ENCODE measurements around the gene BMPR1A. TPM values are rescaled to one million over a fixed set of nuclear protein-coding genes. Genes with fewer than 3 reads are reported as not detected.

The BMPR1A gene
- polyA plus RNA-seq, 2 of the 4 experiments (the other 2 are of a cell fraction), result 25.5 to 39.0 TPM

DNA sequence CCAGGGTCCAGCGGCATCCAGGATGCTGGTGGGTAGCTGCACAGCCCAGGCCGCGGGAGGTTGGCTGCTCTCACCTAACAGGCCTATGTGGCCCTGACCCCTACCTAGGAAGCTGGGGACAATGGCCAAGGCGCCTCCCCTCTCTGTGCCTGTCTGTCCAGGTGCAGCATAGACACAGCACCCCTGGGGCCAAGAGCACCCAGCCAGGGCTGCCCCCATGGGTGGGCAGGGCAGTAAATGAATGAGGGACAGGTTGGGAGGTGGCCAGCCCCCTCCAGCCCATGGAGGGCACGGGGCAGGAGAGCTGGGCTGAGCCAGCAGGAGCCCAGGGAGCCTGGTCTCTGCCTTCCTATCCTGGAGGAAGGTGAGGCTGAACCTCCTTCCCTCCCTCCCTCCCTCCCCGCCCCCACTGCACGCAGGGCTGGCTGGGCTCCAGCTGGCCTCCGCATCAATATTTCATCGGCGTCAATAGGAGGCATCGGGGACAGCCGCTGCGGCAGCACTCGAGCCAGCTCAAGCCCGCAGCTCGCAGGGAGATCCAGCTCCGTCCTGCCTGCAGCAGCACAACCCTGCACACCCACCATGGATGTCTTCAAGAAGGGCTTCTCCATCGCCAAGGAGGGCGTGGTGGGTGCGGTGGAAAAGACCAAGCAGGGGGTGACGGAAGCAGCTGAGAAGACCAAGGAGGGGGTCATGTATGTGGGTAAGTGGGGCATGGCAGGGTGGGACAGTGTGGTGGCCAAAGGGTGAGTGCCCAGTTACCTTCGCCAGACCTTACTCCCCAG lies 201.9 kb downstream of the BMPR1A start, which contains the start of gene SNCG:
TSS of gene SNCG (plus strand) at position 484 of the 785 bp plus-strand sequence. CDS start at position 583, 99 bp downstream.
- H3K4me1 ChIP-seq, result peaks cover 56% of the 10 kb centered on the region
- ATAC-seq (peak in 1 of 2 experiments; percentile 14; a peak in 3 of 6 replicates), DNase-seq (ENCODE audit: low read depth in 1 of 2, low spot score in 1 of 2) (no peak), FAIRE-seq (no peak)
- TF ChIP-seq NFE2L2 (conservative IDR thresholded peaks at IDR 0.05; ENCODE audit: low read length), result no peak
- no peak for TF ChIP-seq NPAS2 (CRISPR knock-in tag; IDR thresholded peaks at IDR 0.05; ENCODE audit: borderline replicate concordance)
- TF ChIP-seq, protein P1, sequence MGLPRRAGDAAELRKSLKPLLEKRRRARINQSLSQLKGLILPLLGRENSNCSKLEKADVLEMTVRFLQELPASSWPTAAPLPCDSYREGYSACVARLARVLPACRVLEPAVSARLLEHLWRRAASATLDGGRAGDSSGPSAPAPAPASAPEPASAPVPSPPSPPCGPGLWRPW (IDR thresholded peaks at IDR 0.05), result no peak
- no peak for TF ChIP-seq SREBF2 (IDR thresholded peaks at IDR 0.05)
- no peak for TF ChIP-seq HOXA7 (CRISPR knock-in tag; IDR thresholded peaks at IDR 0.05)
- TF ChIP-seq EHF (CRISPR knock-in tag; IDR thresholded peaks at IDR 0.05), result no peak
- TF ChIP-seq JUNB (IDR thresholded peaks at IDR 0.05), result no peak
- no peak for TF ChIP-seq CBX2 (IDR thresholded peaks at IDR 0.05; ENCODE audit: borderline replicate concordance, low read depth)
- no peak for TF ChIP-seq HOXB13 (CRISPR knock-in tag; IDR thresholded peaks at IDR 0.05; ENCODE audit: low read depth)
- TF ChIP-seq HDAC2 (IDR thresholded peaks at IDR 0.05), result no peak
- TF ChIP-seq, protein P2, sequence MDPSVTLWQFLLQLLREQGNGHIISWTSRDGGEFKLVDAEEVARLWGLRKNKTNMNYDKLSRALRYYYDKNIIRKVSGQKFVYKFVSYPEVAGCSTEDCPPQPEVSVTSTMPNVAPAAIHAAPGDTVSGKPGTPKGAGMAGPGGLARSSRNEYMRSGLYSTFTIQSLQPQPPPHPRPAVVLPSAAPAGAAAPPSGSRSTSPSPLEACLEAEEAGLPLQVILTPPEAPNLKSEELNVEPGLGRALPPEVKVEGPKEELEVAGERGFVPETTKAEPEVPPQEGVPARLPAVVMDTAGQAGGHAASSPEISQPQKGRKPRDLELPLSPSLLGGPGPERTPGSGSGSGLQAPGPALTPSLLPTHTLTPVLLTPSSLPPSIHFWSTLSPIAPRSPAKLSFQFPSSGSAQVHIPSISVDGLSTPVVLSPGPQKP (IDR thresholded peaks at IDR 0.05; ENCODE audit: low read depth, low read length), result no peak
- no peaks in the 10 kb centered on the region for H3K9me3 ChIP-seq
- H3K4me2 ChIP-seq, result peak within 1 kb of the TSS; percentile 76
- H3K4me3 ChIP-seq, result 0 out of 3 replicates have a peak within 1 kb of the TSS, but pooled peaks have one; percentile 12
- WGBS (ENCODE audit: missing lambda C conversion rate), result 79% methylated on average over 18 of the region's 22 CpGs
- ChIA-PET POLR2A (interaction anchor here (1.2 kb wide), 1 partner anchor 11 kb away, joined by 3 read pairs; no protein-coding TSS in a partner anchor), CTCF (interaction anchor here (0.6 to 5.6 kb wide), 9 partner anchors 10 to 776 kb away, joined by 3 to 23 read pairs (median 3); partner anchors contain the start of gene ADIRF)
- H3K27ac ChIP-seq, result peak within 1 kb of the TSS; percentile 68 to 89

DNA sequence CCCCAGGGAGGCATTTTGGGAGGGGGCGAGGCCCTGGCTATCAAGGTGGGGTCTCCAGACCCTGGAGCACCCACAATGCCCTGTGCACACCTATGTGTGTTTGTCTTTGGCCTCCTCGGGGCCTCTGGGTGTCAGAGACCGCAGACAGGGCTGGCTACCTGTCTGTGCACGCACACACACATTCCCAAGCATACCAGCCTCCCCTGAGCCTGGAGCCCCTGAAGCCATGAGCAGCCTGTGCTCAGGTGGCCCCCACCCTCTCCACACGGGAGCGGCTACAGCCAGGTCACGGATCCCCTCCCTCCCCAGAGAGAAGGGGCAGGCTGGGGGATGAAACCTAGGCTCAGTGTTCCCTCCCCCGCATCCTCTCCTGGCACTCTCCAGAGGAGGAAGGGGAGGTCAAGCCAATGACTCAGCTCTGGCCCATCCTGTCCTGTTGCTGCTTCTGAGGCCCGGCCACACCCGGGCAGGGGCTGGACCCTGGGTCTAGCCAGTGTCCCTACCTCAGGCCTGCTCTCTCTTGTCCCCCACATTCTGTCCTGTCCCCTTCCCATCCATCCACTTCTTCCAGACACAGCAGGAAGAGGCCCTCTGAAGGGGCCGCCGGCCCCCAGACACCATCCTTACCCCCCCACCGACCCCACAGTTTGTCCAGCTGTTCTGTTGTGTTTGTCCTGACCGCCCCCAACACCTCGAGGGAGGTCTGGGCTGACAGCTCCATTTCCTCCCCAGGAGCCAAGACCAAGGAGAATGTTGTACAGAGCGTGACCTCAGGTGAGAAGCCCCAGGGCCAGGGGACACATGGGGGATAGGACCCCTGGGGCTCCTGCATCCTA lies 202.7 kb downstream of the BMPR1A start:
- TF ChIP-seq JUN (IDR thresholded peaks at IDR 0.05) (0 out of 5 replicates have a peak, but pooled peaks of 1 of the 2 experiments have one; percentile 16), FOSB (CRISPR knock-in tag; IDR thresholded peaks at IDR 0.05) (no peak), FOSL2 (IDR thresholded peaks at IDR 0.05) (0 out of 2 replicates have a peak, but pooled peaks have one; percentile 12), FOSL2 (CRISPR knock-in tag; IDR thresholded peaks at IDR 0.05) (peak; percentile 54), NFE2L2 (conservative IDR thresholded peaks at IDR 0.05; ENCODE audit: low read length) (no peak), MAX (IDR thresholded peaks at IDR 0.05) (0 out of 2 replicates have a peak, but pooled peaks have one; percentile 16)
- ChIA-PET POLR2A (interaction anchor here (1.2 kb wide), 1 partner anchor 11 kb away, joined by 3 read pairs; no protein-coding TSS in a partner anchor), CTCF (interaction anchor here (0.8 to 5.6 kb wide), 7 partner anchors 8 to 776 kb away, joined by 3 to 23 read pairs (median 3); partner anchors contain the start of gene ADIRF)
- DNase-seq (ENCODE audit: low read depth in 1 of 2, low spot score in 1 of 2) (peak; percentile 63 to 77), FAIRE-seq (no peak), ATAC-seq (peak; percentile 47 to 80; a peak in 4 of 6 replicates)
- peak overlapping the region; percentile 68 to 89 for H3K27ac ChIP-seq
- 0 out of 3 replicates have a peak overlapping the region, but pooled peaks have one; percentile 12 for H3K4me3 ChIP-seq
- no peaks in the 10 kb centered on the region for H3K9me3 ChIP-seq
- WGBS (ENCODE audit: missing lambda C conversion rate), result 29% methylated on average over 7 of the region's 16 CpGs
- H3K4me1 ChIP-seq, result peaks cover 48% of the 10 kb centered on the region
- peak overlapping the region; percentile 76 for H3K4me2 ChIP-seq

- Histone ChIP-seq H3K4me3 (no peak overlapping the region), H3K9me3 (no peaks in the 10 kb centered on the region), H3K4me1 (peaks cover 42% of the 10 kb centered on the region), H3K27ac (peak overlapping the region; percentile 68 to 89), H3K4me2 (peak overlapping the region; percentile 76)
- TF ChIP-seq KDM5A (IDR thresholded peaks at IDR 0.05) (no peak), NPAS2 (CRISPR knock-in tag; IDR thresholded peaks at IDR 0.05; ENCODE audit: borderline replicate concordance) (no peak), EHF (CRISPR knock-in tag; IDR thresholded peaks at IDR 0.05) (no peak)
- TF ChIP-seq, protein P2 (IDR thresholded peaks at IDR 0.05; ENCODE audit: low read depth, low read length), result no peak
- WGBS (ENCODE audit: missing lambda C conversion rate), result no CpG with 5 or more reads among the region's 2 CpGs
- FAIRE-seq (no peak), ATAC-seq (no peak; a peak in 1 of 6 replicates), DNase-seq (ENCODE audit: low read depth in 1 of 2, low spot score in 1 of 2) (no peak)
- CTCF ChIA-PET, result interaction anchor here (0.8 to 5.6 kb wide), 9 partner anchors 9 to 775 kb away, joined by 3 to 23 read pairs (median 3); partner anchors contain the start of genes ADIRF and SHLD2
- POLR2A ChIA-PET, result interaction anchor here (1.2 kb wide), 1 partner anchor 10 kb away, joined by 3 read pairs; no protein-coding TSS in a partner anchor
These were observed 203.3 kb downstream of the BMPR1A start for GRCh38 chr10:86959737-86960002.
